PC-3 (cell line): ENCODE measurements around the gene ATP13A3. TPM values are rescaled to one million over a fixed set of nuclear protein-coding genes. Genes with fewer than 3 reads are reported as not detected.

Experiments used
- ATAC-seq: fragments of 200-7000 bp; cut with Tn5 transposase; 2 replicates; pipeline ENCODE4 v1.9.1; 2020; ENCODE audit warnings: mild to moderate bottlenecking, moderate library complexity
- BruUV-seq: library from RNA; stranded (reverse); fragments of 400-500 nt; replicated peaks from 2 replicates; lab custom pipeline; 2021; lab: Mats Ljungman, UMichigan
- CTCF ChIA-PET: fragments of 300-600 bp; sonication (Branson Sonifier 250); formaldehyde crosslinking; loops from one replicate; lab custom pipeline; 2022; ENCODE audit warnings: antibody characterized with exemption; lab: Charles Lee
- POLR2A ChIA-PET: fragments of 300-600 bp; sonication (Branson Sonifier 250); formaldehyde crosslinking; loops from one replicate; lab custom pipeline; 2022; ENCODE audit warnings: antibody characterized with exemption; ENCODE audit not compliant: unreplicated experiment; lab: Charles Lee
- DNase-seq: peaks from one replicate; pipeline ENCODE4 v3.0.0-alpha.2; 2015
- H2AFZ ChIP-seq: fragments of 300-600 bp; sonication (generic); 2 replicates; pipeline ENCODE4 v1.6.0; 2016; ENCODE audit warnings: antibody characterized with exemption, low read length
- H3F3A ChIP-seq: fragments of 300-600 bp; sonication (generic); one replicate; pipeline ENCODE4 v1.6.0; 2017; ENCODE audit warnings: antibody characterized with exemption, low read length, control low read depth, mild to moderate bottlenecking; ENCODE audit not compliant: unreplicated experiment
- H3K27ac ChIP-seq: fragments of 300-600 bp; sonication (generic); 2 replicates; pipeline ENCODE4 v1.5.1; 2016; ENCODE audit warnings: mild to moderate bottlenecking, low read length
- H3K27me3 ChIP-seq: fragments of 300-600 bp; sonication (generic); 2 replicates; pipeline ENCODE4 v1.6.1; 2016; ENCODE audit warnings: low read length, mixed read lengths
- H3K36me3 ChIP-seq: fragments of 300-600 bp; sonication (generic); 2 replicates; pipeline ENCODE4 v1.6.1; 2016; ENCODE audit warnings: low read depth, mixed run types, low read length, mixed read lengths
- H3K4me1 ChIP-seq: fragments of 300-600 bp; sonication (generic); 2 replicates; pipeline ENCODE4 v1.5.1; 2016; ENCODE audit warnings: low read length; ENCODE audit not compliant: insufficient read depth
- H3K4me2 ChIP-seq: fragments of 300-600 bp; sonication (generic); 2 replicates; pipeline ENCODE4 v1.6.0; 2016; ENCODE audit warnings: low read length
- H3K4me3 ChIP-seq: fragments of 300-600 bp; sonication (generic); 2 replicates; pipeline ENCODE4 v1.5.1; 2016; ENCODE audit warnings: mild to moderate bottlenecking, low read length, mixed read lengths
- H3K79me2 ChIP-seq: fragments of 300-600 bp; sonication (generic); 2 replicates; pipeline ENCODE4 v1.6.1; 2017; ENCODE audit warnings: low read length, mixed read lengths
- H3K9ac ChIP-seq: fragments of 300-600 bp; sonication (generic); 2 replicates; pipeline ENCODE4 v1.6.0; 2016; ENCODE audit warnings: mild to moderate bottlenecking, low read length
- H3K9me2 ChIP-seq: fragments of 300-600 bp; sonication (generic); replicated peaks from 2 replicates; pipeline ENCODE4 v1.6.1; 2016; ENCODE audit warnings: mixed run types, low read length, mixed read lengths
- H3K9me3 ChIP-seq: fragments of 300-600 bp; sonication (generic); 2 replicates; pipeline ENCODE4 v1.6.1; 2016; ENCODE audit warnings: low read length, mixed read lengths
- H4K20me1 ChIP-seq: fragments of 300-600 bp; sonication (generic); 2 replicates; pipeline ENCODE4 v1.6.1; 2016; ENCODE audit warnings: low read length, mixed read lengths
- EZH2 ChIP-seq: fragments of 300-600 bp; sonication (generic); IDR thresholded peaks from one replicate; pipeline ENCODE4 v1.6.1; 2017; ENCODE audit warnings: antibody characterized with exemption, mild to moderate bottlenecking, low read length; ENCODE audit not compliant: unreplicated experiment
- EZH2phosphoT487 ChIP-seq: fragments of 300-600 bp; sonication (generic); IDR thresholded peaks from 2 replicates; pipeline ENCODE4 v1.6.1; 2018; ENCODE audit warnings: mild to moderate bottlenecking, antibody characterized with exemption, low read length, borderline replicate concordance
- intact Hi-C: fragments of 100-400 bp; cut with micrococcal nuclease; formaldehyde crosslinking; loops from 2 replicates; pipeline ENCODE4 v1.9.0; 2023
- total RNA-seq: library from RNA; depleted of rRNA; stranded (reverse); fragments of >200 nt; gene quantifications from 2 replicates; pipeline ENCODE4 v1.2.3, GENCODE V29; 2014
- TF ChIP-seq, protein P1 (sequence below): fragments of 300-600 bp; sonication (generic); conservative IDR thresholded peaks from 2 replicates; pipeline ENCODE4 v1.5.1; 2017; ENCODE audit warnings: antibody characterized with exemption, low read depth, mild to moderate bottlenecking, low read length

The ATP13A3 gene
- total RNA-seq, 1 experiment from 2014 or later: 69.4 TPM

DNA sequence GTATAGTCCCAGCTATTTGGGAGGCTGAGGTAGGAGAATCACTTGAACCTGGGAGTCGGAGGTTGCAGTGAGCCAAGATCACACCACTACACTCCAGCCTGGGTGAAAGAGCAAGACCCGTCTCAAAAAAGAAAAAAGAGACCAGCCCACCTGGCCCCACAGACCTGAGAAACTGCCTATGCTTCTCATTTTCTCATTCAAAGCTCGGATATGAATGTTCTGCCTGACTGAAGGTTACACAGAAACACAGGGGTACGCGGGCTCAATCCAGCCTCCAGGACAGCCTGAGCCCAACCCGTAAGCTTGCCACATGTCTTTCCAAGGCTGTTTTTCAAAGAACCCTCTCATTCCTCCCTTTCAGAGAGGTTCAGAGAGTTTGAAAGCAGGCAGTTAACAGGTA, 107.6 kb downstream of the ATP13A3 start:
- no peak overlapping the region for H3K9ac ChIP-seq
- H3K36me3 ChIP-seq: no peaks in the 10 kb centered on the region
- H3K27me3 ChIP-seq: no peaks in the 10 kb centered on the region
- H3K9me3 ChIP-seq: no peaks in the 10 kb centered on the region
- H3K27ac ChIP-seq: no peak overlapping the region
- ATAC-seq: no peak
- no peak for DNase-seq
- H3K4me2 ChIP-seq: no peak overlapping the region
- ChIA-PET CTCF (no interaction called here), POLR2A (no interaction called here)
- H3K4me3 ChIP-seq: no peak overlapping the region
- no peaks in the 10 kb centered on the region for H4K20me1 ChIP-seq
- no peaks in the 10 kb centered on the region for H3K9me2 ChIP-seq
- TF ChIP-seq EZH2: no peak
- TF ChIP-seq, protein P1, sequence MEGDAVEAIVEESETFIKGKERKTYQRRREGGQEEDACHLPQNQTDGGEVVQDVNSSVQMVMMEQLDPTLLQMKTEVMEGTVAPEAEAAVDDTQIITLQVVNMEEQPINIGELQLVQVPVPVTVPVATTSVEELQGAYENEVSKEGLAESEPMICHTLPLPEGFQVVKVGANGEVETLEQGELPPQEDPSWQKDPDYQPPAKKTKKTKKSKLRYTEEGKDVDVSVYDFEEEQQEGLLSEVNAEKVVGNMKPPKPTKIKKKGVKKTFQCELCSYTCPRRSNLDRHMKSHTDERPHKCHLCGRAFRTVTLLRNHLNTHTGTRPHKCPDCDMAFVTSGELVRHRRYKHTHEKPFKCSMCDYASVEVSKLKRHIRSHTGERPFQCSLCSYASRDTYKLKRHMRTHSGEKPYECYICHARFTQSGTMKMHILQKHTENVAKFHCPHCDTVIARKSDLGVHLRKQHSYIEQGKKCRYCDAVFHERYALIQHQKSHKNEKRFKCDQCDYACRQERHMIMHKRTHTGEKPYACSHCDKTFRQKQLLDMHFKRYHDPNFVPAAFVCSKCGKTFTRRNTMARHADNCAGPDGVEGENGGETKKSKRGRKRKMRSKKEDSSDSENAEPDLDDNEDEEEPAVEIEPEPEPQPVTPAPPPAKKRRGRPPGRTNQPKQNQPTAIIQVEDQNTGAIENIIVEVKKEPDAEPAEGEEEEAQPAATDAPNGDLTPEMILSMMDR: no peak
- no peak for TF ChIP-seq EZH2phosphoT487
- intact Hi-C loops: no loop called here
- no peaks in the 10 kb centered on the region for H3F3A ChIP-seq
- 0 out of 2 replicates have a peak, but pooled peaks cover 3% of the 10 kb centered on the region for H3K4me1 ChIP-seq
- no peak overlapping the region for H2AFZ ChIP-seq
- BruUV-seq: no TSS peak
- H3K79me2 ChIP-seq: no peaks in the 10 kb centered on the region

DNA sequence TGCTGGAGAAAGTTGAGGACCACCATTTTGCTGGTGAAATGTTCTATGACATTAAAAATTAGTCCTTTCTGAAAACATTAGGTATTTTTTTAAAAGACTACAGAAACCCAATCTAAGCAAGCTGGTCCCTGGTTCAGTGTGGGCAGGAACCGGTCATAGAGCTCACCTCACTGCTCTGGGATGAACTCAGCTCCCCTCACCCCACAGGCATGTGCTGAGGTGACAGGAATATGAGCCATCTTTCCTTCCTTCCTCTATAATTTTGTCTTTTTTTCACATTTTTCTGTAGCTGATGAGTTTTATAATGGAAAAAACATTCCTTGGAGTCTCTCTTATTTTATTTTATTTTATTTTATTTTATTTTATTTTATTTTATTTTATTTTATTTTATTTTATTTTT, 109.1 kb downstream of the ATP13A3 start:
- Histone ChIP-seq H3K27ac (no peak overlapping the region), H3K4me1 (0 out of 2 replicates have a peak, but pooled peaks cover 3% of the 10 kb centered on the region), H4K20me1 (no peaks in the 10 kb centered on the region), H3F3A (no peaks in the 10 kb centered on the region), H3K36me3 (no peaks in the 10 kb centered on the region), H2AFZ (no peak overlapping the region), H3K9me3 (no peaks in the 10 kb centered on the region), H3K4me2 (no peak overlapping the region), H3K9me2 (no peaks in the 10 kb centered on the region), H3K4me3 (no peak overlapping the region), H3K79me2 (no peaks in the 10 kb centered on the region), H3K27me3 (no peaks in the 10 kb centered on the region), H3K9ac (no peak overlapping the region)
- DNase-seq (no peak), ATAC-seq (no peak)
- ChIA-PET CTCF (no interaction called here), POLR2A (no interaction called here)
- intact Hi-C loops: no loop called here
- no TSS peak for BruUV-seq
- TF ChIP-seq, protein P1: no peak
- no peak for TF ChIP-seq EZH2phosphoT487
- TF ChIP-seq EZH2: no peak

DNA sequence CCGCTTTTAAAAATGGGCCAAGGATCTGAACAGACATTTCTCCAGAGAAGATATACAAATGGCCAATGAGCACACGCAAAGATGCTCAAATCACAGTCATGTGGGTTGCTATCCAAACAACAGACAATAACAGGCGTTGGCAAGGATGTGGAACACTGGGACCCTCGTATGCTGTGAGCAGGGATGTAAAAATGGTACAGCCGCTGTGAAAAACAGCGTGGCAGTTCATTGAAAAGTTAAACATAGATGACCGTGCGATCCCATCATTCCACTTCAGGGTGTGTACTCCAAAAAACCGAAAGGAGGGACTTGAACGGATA, 110.6 kb downstream of the ATP13A3 start:
- Histone ChIP-seq H3K4me1 (0 out of 2 replicates have a peak, but pooled peaks cover 3% of the 10 kb centered on the region), H2AFZ (no peak overlapping the region), H3K9ac (no peak overlapping the region), H3K4me3 (no peak overlapping the region), H3K9me3 (no peaks in the 10 kb centered on the region), H4K20me1 (no peaks in the 10 kb centered on the region), H3K79me2 (no peaks in the 10 kb centered on the region), H3K36me3 (no peaks in the 10 kb centered on the region), H3K4me2 (no peak overlapping the region), H3F3A (no peaks in the 10 kb centered on the region), H3K27me3 (no peaks in the 10 kb centered on the region), H3K27ac (no peak overlapping the region), H3K9me2 (no peaks in the 10 kb centered on the region)
- intact Hi-C loops: no loop called here
- TF ChIP-seq, protein P1: no peak
- TF ChIP-seq EZH2: no peak
- no peak for TF ChIP-seq EZH2phosphoT487
- POLR2A ChIA-PET: no interaction called here
- no peak for DNase-seq
- CTCF ChIA-PET: no interaction called here
- no peak for ATAC-seq
- no TSS peak for BruUV-seq
